CD4-positive, alpha-beta memory T cell (primary cell): Measurements from ENCODE around the gene DUSP2. TPM values are rescaled to one million over a fixed set of nuclear protein-coding genes. Genes with fewer than 3 reads are reported as not detected.

Experiments
- CTCF ChIA-PET: fragments of 350-600 bp; sonication (Branson Sonifier 250); formaldehyde crosslinking; loops from one replicate; lab custom pipeline; 2021; ENCODE audit warnings: inconsistent platforms; ENCODE audit not compliant: partially characterized antibody; lab: Charles Lee
- POLR2A ChIA-PET: fragments of 350-600 bp; sonication (Branson Sonifier 250); formaldehyde crosslinking; loops from one replicate; lab custom pipeline; 2021; ENCODE audit not compliant: partially characterized antibody; lab: Charles Lee
- DNase-seq, 5 donors: peaks; one replicate each; pipeline versions ENCODE4 v3.0.0 to v3.0.0-alpha.2; 2020 to 2022; ENCODE audit warnings: mixed read lengths in 1 of 5
- H3K27ac ChIP-seq: one replicate; pipeline ENCODE4 v1.7.0; 2013; ENCODE audit warnings: low read depth, low read length
- H3K27me3 ChIP-seq: 2 replicates; pipeline ENCODE4 v1.7.0; 2013; ENCODE audit warnings: mild to moderate bottlenecking, low read length, moderate library complexity; ENCODE audit not compliant: insufficient read depth
- H3K36me3 ChIP-seq: 2 replicates; pipeline ENCODE4 v1.7.0; 2013; ENCODE audit warnings: mild to moderate bottlenecking, low read length, moderate library complexity; ENCODE audit not compliant: insufficient read depth
- H3K4me1 ChIP-seq: 2 replicates; pipeline ENCODE4 v1.7.0; 2013; ENCODE audit warnings: mild to moderate bottlenecking, low read length, moderate library complexity; ENCODE audit not compliant: insufficient read depth
- H3K4me3 ChIP-seq, 2 donors: one replicate each; pipeline ENCODE4 v1.7.0; 2013; ENCODE audit warnings: low read length in 2 of 2, mild to moderate bottlenecking in 1 of 2
- H3K9me3 ChIP-seq, 2 donors: one replicate each; pipeline ENCODE4 v1.7.0; 2013; ENCODE audit warnings: low read length in 2 of 2, control low read depth in 1 of 2; ENCODE audit not compliant: control insufficient read depth in 1 of 2
- H3K27ac Mint-ChIP-seq, 7 donors: one replicate each; pipeline ENCODE4 v1.8.0; 2020 to 2021; ENCODE audit warnings: mixed read lengths in 7 of 7, mild to moderate bottlenecking in 6 of 7, inconsistent platforms in 3 of 7, moderate library complexity in 3 of 7
- H3K27me3 Mint-ChIP-seq, 2 donors: one replicate each; pipeline ENCODE4 v1.8.0; 2020 to 2021; ENCODE audit warnings: mixed read lengths in 2 of 2
- H3K36me3 Mint-ChIP-seq, 2 donors: one replicate each; pipeline ENCODE4 v1.8.0; 2020 to 2021; ENCODE audit warnings: mixed read lengths in 2 of 2, inconsistent platforms in 1 of 2, mild to moderate bottlenecking in 1 of 2
- H3K4me1 Mint-ChIP-seq, 4 donors: one replicate each; pipeline ENCODE4 v1.8.0; 2020 to 2021; ENCODE audit warnings: mixed read lengths in 4 of 4, mild to moderate bottlenecking in 1 of 4
- H3K4me3 Mint-ChIP-seq, 8 donors: one replicate each; pipeline ENCODE4 v1.8.0; 2020 to 2021; ENCODE audit warnings: mixed read lengths in 8 of 8, mild to moderate bottlenecking in 7 of 8, moderate library complexity in 6 of 8, inconsistent platforms in 3 of 8
- H3K9me3 Mint-ChIP-seq, 8 donors: one replicate each; pipeline ENCODE4 v1.8.0; 2020 to 2021; ENCODE audit warnings: mixed read lengths in 8 of 8, mild to moderate bottlenecking in 5 of 8, inconsistent platforms in 3 of 8, moderate library complexity in 1 of 8
- intact Hi-C: fragments of 100-400 bp; cut with micrococcal nuclease; formaldehyde crosslinking; loops from one replicate; pipeline ENCODE4 v1.15.1; 2023
- polyA plus RNA-seq, 2 donors: library from polyadenylated mRNA; unstranded; fragments of 300-500 nt; fragmentation: Illumina TruSeq; gene quantifications; one replicate each; pipeline ENCODE4 v1.2.3, GENCODE V29; 2021
- total RNA-seq, 2 experiments: library from RNA; stranded (reverse); gene quantifications; one replicate each; pipeline ENCODE4 v1.2.3, GENCODE V29; 2021

DUSP2 gene
- total and polyA plus RNA-seq, 4 experiments from 2014 or later: 33.4 to 303 (median 41.4) TPM

DNA sequence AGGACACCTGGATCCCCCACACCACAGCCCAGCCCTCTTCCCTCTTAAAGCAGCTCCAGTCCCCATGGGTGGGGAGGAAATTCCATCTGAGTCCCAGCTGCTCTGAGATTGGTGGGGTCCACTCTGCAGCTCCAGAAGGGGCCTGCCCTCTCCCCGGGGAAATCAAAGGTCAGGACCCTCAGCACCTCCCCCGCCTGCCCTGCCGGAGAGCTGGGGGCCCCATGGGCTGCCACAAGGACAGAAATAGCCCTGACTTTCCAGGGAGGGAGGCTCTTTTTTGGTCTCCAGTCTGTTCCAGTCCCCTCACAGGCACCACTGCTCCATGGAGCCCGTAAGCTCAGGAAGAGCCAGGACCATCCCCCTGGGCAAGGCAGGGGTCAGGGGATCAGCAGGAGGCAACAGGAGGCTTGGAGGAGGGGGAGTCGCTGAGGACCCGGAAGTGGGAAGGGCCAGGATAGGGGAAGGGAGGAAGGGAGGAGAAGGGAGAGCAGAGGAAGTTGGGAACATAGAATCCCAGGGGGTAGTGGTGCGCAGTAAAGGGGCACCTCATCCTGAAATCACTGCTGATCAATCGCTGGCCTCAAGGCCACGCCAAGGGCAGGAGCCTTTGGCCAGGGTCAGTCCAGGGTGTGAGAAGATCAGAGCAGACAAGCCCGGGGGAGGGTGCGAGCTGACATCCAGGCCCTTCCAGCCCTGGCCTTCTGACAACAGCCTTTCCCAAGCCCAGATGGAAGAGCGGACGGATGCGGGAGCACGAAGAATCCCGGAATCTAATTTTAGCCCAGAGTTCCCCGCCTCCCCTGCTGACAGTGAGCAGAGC lies 36.5 kb downstream of the DUSP2 start:
- Mint-ChIP-seq H3K27me3 (peaks cover 2 to 3% of the 10 kb centered on the region in 2 donors), H3K4me1 (no peaks in the 10 kb centered on the region), H3K9me3 (peaks cover 0 to 19% (median 12%) of the 10 kb centered on the region in 8 donors), H3K27ac (no peak overlapping the region), H3K4me3 (no peak overlapping the region), H3K36me3 (peaks cover 3 to 4% of the 10 kb centered on the region in 2 donors)
- Histone ChIP-seq H3K4me1 (no peaks in the 10 kb centered on the region), H3K4me3 (no peak overlapping the region), H3K27me3 (no peaks in the 10 kb centered on the region), H3K36me3 (no peaks in the 10 kb centered on the region), H3K27ac (no peak overlapping the region), H3K9me3 (peaks cover 0 to 12% of the 10 kb centered on the region in 2 donors)
- peak in 1 of 5 donors; percentile 19 for DNase-seq
- ChIA-PET CTCF (interaction anchor here (1.4 kb wide), 1 partner anchor 30 kb away, joined by 3 read pairs; no protein-coding TSS in a partner anchor), POLR2A (no interaction called here)
- intact Hi-C loops: no loop called here

DNA sequence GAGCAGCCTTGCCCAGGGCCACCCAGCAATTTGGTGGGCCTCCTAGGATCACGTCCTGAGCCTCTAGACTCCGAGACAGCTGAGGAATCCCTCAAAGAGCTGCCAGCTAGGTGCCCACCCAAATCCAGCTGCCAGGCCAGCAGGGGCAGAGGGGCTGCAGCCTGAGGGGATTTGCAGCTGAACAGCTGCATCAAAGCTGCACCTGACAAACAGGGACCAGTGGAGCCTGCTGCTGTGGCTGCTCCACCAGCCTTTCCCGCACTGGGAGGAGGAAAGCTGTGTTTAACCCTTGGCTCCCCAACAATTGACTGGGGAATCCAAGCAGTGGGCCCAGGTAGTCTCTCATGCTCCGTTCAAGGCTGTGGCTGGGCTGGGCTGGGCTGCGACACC lies 37.1 kb downstream of the DUSP2 start:
- POLR2A ChIA-PET: no interaction called here
- Histone ChIP-seq H3K27ac (no peak overlapping the region), H3K9me3 (peaks cover 0 to 12% of the 10 kb centered on the region in 2 donors), H3K4me1 (no peaks in the 10 kb centered on the region), H3K27me3 (no peaks in the 10 kb centered on the region), H3K4me3 (no peak overlapping the region), H3K36me3 (no peaks in the 10 kb centered on the region)
- CTCF ChIA-PET: interaction anchor here (1.4 kb wide), 1 partner anchor 31 kb away, joined by 3 read pairs; no protein-coding TSS in a partner anchor
- H3K4me1 Mint-ChIP-seq: no peaks in the 10 kb centered on the region
- intact Hi-C loops: no loop called here
- H3K9me3 Mint-ChIP-seq: peaks cover 0 to 19% (median 12%) of the 10 kb centered on the region in 8 donors
- H3K4me3 Mint-ChIP-seq: no peak overlapping the region
- H3K36me3 Mint-ChIP-seq: peaks cover 3 to 4% of the 10 kb centered on the region in 2 donors
- peaks cover 2 to 3% of the 10 kb centered on the region in 2 donors for H3K27me3 Mint-ChIP-seq
- DNase-seq: peak in 1 of 5 donors; percentile 33
- no peak overlapping the region for H3K27ac Mint-ChIP-seq

- Histone ChIP-seq H3K9me3 (peaks cover 0 to 12% of the 10 kb centered on the region in 2 donors), H3K36me3 (no peaks in the 10 kb centered on the region), H3K27ac (no peak overlapping the region), H3K4me1 (no peaks in the 10 kb centered on the region), H3K27me3 (no peaks in the 10 kb centered on the region), H3K4me3 (no peak overlapping the region)
- CTCF ChIA-PET: interaction anchor here (1.4 kb wide), 1 partner anchor 31 kb away, joined by 3 read pairs; no protein-coding TSS in a partner anchor
- Mint-ChIP-seq H3K4me1 (no peaks in the 10 kb centered on the region), H3K27me3 (peaks cover 2 to 3% of the 10 kb centered on the region in 2 donors), H3K36me3 (peaks cover 3 to 4% of the 10 kb centered on the region in 2 donors), H3K27ac (peak overlapping the region in 1 of 7 donors; percentile 18), H3K4me3 (no peak overlapping the region), H3K9me3 (peaks cover 0 to 19% (median 12%) of the 10 kb centered on the region in 8 donors)
- POLR2A ChIA-PET: no interaction called here
- peak in 1 of 5 donors; percentile 22 for DNase-seq
- intact Hi-C loops: no loop called here
Measured at GRCh38 chr2:96107708-96108065, 37.6 kb downstream of the DUSP2 start.

GRCh38 chr2:96106991-96107707 lies 38.1 kb downstream of the DUSP2 start:
- Mint-ChIP-seq H3K9me3 (peaks cover 0 to 19% (median 12%) of the 10 kb centered on the region in 8 donors), H3K4me3 (no peak overlapping the region), H3K27me3 (peaks cover 2 to 3% of the 10 kb centered on the region in 2 donors), H3K36me3 (peaks cover 3 to 4% of the 10 kb centered on the region in 2 donors), H3K4me1 (no peaks in the 10 kb centered on the region), H3K27ac (no peak overlapping the region)
- ChIA-PET POLR2A (no interaction called here), CTCF (no interaction called here)
- no peaks in the 10 kb centered on the region for H3K36me3 ChIP-seq
- no peaks in the 10 kb centered on the region for H3K4me1 ChIP-seq
- H3K27me3 ChIP-seq: no peaks in the 10 kb centered on the region
- peaks cover 0 to 12% of the 10 kb centered on the region in 2 donors for H3K9me3 ChIP-seq
- DNase-seq: peak in 1 of 5 donors; percentile 27
- H3K4me3 ChIP-seq: no peak overlapping the region
- H3K27ac ChIP-seq: no peak overlapping the region
- intact Hi-C loops: no loop called here

DNA sequence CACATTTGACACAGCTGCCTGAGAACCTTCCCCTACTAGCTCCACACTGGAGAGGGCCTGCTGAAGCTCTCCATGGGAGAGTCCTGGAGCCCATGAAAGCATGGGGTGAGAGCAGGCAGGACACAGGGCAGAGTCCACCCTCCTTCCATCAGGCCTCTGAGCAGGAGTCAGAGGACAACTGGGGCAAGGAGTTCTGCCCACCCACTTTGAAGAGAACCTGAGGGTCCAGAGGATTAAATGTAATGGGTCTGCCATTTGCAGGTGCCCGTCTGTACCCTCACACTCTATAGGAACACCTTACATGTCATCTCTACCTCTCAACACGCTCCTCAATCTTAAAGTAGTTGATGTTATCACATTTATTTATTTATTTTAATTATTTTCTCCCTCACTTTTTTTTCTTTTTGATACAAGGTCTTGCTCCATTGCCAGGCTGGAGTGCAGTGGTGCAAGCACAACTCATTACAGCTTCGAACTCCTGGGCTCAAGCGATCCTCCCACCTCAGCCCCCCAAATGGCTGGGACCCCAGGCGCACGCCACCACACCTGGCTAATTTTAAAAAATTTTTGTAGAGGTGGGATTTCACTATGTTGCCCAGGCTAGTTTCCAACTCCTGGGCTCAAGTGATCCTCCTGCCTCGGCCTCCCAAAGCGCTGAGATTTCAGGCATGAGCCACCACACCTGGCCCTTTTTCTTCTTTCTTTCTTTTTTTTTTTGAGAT lies 39.1 kb downstream of the DUSP2 start:
- ChIA-PET POLR2A (no interaction called here), CTCF (no interaction called here)
- H3K9me3 ChIP-seq: peaks cover 0 to 12% of the 10 kb centered on the region in 2 donors
- no peaks in the 10 kb centered on the region for H3K36me3 ChIP-seq
- intact Hi-C loops: no loop called here
- Mint-ChIP-seq H3K36me3 (peaks cover 3 to 4% of the 10 kb centered on the region in 2 donors), H3K27ac (no peak overlapping the region), H3K9me3 (peaks cover 0 to 19% (median 12%) of the 10 kb centered on the region in 8 donors), H3K4me1 (no peaks in the 10 kb centered on the region), H3K27me3 (peaks cover 2 to 3% of the 10 kb centered on the region in 2 donors), H3K4me3 (no peak overlapping the region)
- no peaks in the 10 kb centered on the region for H3K27me3 ChIP-seq
- no peaks in the 10 kb centered on the region for H3K4me1 ChIP-seq
- DNase-seq: peak in 1 of 5 donors; percentile 19
- no peak overlapping the region for H3K4me3 ChIP-seq
- H3K27ac ChIP-seq: no peak overlapping the region

GRCh38 chr2:96105152-96105915 lies 39.9 kb downstream of the DUSP2 start:
- Mint-ChIP-seq H3K27me3 (peaks cover 2 to 3% of the 10 kb centered on the region in 2 donors), H3K4me3 (no peak overlapping the region), H3K27ac (no peak overlapping the region), H3K4me1 (no peaks in the 10 kb centered on the region), H3K9me3 (peaks cover 0 to 19% (median 12%) of the 10 kb centered on the region in 8 donors), H3K36me3 (peaks cover 3 to 4% of the 10 kb centered on the region in 2 donors)
- H3K9me3 ChIP-seq: peaks cover 0 to 12% of the 10 kb centered on the region in 2 donors
- ChIA-PET CTCF (no interaction called here), POLR2A (no interaction called here)
- H3K27me3 ChIP-seq: no peaks in the 10 kb centered on the region
- no peak overlapping the region for H3K4me3 ChIP-seq
- DNase-seq: peak in 1 of 5 donors; percentile 10
- H3K27ac ChIP-seq: no peak overlapping the region
- no peaks in the 10 kb centered on the region for H3K4me1 ChIP-seq
- no peaks in the 10 kb centered on the region for H3K36me3 ChIP-seq
- intact Hi-C loops: no loop called here
